HG03457 (cell line): Measurements from ENCODE around the gene OR8B3.
"Not testable (repeated sequence)": the region's sequence is repeated elsewhere in the genome, so short reads cannot be mapped to it uniquely, and the experiment has no call there.

Source experiments
- ATAC-seq: cut with Tn5 transposase; IDR thresholded peaks from one replicate; pipeline ENCODE4 v1.9.1; 2021; ENCODE audit warnings: moderate number of reproducible peaks; ENCODE audit not compliant: unreplicated experiment

The OR8B3 gene, protein sequence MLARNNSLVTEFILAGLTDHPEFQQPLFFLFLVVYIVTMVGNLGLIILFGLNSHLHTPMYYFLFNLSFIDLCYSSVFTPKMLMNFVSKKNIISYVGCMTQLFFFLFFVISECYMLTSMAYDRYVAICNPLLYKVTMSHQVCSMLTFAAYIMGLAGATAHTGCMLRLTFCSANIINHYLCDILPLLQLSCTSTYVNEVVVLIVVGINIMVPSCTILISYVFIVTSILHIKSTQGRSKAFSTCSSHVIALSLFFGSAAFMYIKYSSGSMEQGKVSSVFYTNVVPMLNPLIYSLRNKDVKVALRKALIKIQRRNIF

DNA sequence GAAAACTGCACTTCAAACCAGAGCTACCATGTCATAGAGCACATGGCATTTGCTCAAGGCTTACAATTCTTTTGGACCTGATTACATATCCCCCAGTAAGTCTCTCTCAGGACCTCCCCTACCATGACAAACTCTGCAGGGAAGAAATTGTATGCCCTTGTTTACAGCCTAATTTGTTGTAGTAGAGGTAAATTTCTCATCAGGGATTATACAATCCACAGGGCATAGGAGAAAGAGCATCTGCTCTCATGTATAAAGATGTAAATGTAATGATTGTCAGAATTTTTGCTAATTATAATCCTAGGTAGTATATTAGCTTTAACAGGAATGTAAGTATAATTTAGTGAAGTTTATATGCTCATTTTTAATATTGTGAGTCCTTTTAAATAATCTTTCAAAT is at the start of gene OR8B3:
Gene OR8B3 (minus strand): TSS at position 101 of the 400 bp plus-strand sequence. CDS start 1,673 bp downstream, outside the sequence.
- ATAC-seq, result no peak

DNA sequence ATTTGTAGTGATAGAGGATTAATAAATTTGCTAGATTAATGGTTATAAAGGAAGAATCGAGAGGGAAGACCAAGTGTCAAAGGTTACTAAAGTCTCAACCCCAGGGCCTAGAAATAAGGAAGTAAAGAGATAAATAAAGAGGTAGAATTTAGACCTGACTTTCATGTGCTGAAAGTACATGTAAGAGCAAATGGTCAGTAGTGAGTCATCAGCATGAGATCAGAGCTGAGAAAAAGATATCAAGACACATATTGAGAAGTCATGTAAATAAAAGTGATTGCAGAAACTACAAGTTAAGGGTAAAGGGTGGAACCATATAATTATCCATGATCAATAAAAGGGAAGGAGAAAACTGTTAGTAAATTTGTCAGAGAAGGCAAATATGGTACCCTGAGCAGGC is 48.1 kb upstream of the OR8B3 start:
- no peak for ATAC-seq

DNA sequence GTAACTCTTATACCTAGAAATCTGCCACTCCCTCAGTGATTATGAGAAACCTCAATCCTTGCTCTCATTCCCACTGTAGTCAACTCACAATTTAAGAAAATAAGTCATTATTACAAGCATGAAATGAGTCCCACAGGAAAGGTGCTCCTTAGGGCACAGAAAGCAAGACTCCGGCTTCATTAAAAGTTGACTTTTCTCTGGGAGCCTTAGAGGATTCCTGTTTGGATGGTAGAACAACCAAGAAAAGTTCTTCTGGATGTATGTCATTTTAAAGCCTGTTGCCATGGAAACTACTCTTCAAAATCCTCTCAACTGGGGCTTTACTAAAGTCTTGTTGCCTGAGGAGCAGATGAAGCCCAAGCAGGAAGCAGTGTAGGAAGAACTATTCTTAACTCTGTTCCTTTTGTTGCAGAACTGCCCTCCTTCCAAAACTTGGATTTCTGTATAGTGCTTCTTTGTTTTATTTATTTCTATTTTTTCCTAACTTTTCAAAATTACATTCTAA is 46.9 kb upstream of the OR8B3 start, which contains the start of gene OR8B8:
Gene OR8B8 (minus strand): TSS at position 51 of the 505 bp plus-strand sequence. CDS start 4,611 bp downstream, outside the sequence.
- no peak for ATAC-seq

DNA sequence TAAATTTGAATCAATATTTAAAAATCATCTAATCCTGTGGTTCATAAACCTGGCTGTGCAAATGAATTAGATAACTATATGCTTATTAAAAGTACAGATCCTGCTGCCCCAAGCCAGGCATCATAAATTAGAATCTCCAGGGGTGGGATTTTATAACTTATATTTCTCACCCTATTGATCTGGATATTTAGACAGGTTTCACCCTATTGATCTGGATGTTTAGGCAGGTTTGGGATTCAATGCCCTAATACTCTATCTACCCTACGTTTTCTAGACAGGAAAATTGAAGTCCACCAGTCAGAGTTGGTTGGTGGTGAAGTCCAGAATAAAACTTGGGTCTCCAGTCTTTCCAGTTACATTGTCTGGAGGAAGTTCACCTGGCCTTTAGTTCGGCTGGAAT is 44.0 kb upstream of the OR8B3 start:
- ATAC-seq, result no peak

DNA sequence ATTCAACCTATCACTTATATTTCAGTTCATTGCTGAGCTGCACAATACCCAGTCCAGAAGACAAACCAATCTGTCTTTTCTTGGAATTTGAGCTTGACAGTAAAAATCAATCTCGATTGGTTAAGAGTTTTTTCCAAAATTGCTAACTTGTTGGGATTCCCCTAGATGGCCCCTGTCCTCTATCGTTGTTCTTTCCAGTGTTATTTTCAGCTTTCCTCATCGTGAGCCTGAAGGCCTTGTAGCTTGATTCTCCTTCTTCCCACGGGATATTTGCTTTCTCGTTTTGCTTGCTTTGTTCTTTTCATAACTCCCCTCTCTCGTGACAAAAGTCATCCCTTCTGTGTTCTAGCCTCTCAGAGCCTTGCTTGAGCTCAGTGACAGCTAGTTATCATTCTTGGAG is 43.6 kb upstream of the OR8B3 start:
- ATAC-seq, result no peak

DNA sequence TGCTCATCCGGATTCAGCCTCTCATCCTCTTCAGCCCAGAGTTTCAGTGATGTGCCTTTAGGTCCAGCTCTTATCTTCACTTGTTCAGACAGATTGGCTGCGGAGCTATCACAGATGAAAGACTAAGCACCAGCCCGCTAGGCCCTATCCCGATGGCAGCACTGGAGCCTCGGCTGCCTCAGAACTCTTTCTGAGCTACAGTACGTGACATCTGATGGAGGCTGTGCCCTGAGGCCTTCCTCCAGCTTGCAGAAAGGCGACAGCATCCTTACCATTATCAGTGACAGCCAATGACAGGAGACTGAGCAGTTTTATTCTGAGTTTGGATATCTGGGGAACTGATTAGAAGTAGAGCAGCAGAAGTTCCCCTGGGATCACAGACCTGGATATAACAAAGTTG is 42.7 kb upstream of the OR8B3 start:
- ATAC-seq, result no peak

DNA sequence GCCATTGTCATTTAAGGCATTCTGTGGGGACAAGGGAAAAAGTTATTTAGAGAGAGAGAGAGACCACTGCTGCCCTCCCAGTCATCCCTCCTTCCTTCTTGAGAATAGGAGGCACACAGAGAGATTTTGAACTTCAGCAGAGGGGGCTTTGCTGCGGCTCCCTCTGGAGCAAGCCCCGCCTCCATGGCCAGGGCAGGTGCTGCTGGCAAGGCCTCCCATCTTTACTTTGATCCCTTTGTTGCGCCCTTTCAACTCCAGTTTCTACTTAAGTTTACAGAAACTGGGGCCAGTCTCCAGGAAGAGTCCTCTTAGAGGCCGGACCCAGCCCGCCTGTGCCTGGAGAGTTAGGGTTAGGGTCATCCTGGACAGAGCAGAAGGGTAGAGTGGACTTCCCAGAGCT is 42.3 kb upstream of the OR8B3 start:
- ATAC-seq, result no peak

DNA sequence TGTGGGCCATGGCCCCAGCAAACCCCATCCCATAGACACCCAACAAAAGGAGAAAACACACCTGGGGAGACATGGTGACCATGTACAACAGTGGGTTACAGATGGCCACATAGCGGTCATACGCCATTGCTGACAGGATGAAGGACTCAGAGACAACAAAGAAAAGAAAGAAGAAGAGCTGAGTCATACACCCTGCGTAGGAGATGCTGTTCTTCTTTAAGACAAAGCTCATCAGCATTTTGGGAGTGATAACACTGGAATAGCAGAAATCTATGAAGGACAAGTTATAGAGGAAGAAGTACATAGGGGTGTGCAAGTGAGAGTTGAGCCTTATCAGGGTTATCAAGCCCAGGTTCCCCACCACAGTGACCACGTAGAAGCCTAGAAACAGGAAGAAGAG is 41.8 kb upstream of the OR8B3 start:
- ATAC-seq, result no peak

DNA sequence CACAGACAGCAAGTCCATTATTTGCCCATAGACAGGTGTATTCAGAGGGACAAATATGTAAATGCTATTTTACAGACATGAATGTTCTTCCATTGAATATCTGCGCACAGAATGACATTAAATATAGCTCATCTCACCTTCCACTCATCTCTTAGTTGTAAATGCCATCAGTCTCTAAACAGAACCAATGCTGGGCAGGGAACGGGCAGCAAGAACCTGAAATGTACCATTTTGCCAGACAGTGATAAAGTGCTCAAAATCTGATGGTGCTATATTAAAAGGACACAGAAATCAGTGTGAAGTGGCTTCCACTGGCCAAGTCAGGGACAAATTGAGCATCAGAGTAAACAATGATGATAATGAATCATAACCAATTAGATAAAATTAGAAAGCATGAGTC is 35.9 kb upstream of the OR8B3 start:
- no peak for ATAC-seq

DNA sequence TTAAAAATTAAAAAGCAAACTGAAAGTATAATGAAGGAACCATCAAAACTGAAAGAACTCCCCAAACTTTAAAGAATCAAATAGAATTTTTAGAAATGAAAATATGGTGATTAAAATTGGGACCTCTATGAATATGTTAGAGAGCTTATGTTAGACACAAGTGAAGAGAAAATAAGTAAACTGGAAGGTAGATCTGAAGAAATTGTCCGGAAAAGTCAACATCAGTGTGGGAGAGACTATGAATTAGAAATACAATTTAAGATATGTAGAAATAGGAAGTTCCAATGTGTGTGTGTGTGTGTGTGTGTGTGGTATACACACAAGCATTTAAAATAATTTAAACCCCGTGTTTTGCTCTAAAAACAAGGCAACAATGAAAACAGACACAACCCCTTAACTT is 30.8 kb upstream of the OR8B3 start:
- no peak for ATAC-seq

DNA sequence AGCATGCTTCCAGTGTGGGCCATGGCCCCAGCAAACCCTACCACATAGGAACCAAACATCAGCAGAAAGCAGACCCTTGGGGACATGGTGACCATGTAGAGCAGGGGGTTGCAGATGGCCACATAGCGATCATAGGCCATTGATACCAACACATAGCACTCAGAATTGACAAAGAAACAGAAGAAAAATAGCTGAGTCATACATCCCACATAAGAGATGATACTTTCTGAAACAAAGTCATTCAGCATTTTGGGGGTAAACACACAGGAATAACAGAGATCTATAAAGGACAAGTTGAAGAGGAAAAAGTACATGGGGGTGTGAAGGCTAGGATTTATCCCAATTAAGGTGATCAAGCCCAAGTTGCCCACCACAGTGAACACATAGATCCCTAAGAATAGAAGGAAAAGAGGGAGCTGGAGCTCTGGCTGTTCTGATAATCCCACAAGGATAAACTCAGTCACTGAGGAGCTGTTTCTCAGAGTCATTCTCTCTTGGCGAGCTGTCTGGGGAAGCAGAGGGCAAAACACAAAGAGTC is 25.6 kb upstream of the OR8B3 start, which contains the start of gene OR8B4:
Gene OR8B4 (minus strand): TSS at position 488 of the 538 bp plus-strand sequence. CDS start 0 bp downstream, at position 488.
- no peak for ATAC-seq

DNA sequence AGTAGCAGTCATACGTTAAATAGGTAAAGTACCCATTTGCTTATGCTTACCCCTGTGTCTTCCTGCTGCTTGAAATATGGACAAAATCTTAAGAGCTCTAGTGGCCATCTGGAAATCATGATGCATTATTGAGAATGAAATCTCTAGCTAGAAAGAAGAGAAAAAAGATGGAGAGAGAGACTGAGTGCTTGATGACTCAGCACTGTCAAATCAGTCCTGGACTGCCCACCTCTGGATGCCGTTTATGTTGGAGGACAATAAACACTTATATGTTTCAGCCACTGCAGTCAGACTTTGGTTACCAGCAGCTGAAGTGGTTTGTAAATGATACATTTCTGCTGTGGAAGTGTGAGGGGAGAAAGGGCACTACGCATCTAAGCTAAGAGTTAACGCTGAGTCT is 22.2 kb upstream of the OR8B3 start:
- no peak for ATAC-seq

DNA sequence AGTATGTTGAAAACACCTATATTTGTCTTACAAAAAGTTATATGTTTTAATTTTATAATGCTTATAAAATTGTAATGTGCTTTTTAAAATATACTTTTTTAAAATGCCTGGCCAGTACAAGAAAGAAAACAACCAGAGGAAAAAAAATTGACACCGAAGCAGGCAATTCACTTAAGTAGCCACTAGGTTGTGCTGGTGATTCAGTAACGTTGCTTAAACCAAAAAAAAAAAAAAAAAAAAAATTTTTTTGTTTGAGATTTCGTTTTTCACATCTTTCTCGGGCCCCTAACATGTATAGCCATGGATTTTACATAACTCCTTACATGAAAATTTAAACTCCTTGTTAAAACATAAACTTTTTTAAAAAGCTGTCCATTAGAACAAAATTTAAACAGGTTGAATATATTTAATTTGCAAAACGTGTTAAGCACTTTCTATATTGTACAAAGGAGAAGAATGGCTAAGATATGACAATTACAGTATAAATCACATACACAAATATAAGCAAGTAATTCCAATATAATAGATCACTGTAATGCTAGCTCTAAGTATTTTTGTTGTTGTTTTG is 16.6 kb upstream of the OR8B3 start:
- ATAC-seq, result no peak

DNA sequence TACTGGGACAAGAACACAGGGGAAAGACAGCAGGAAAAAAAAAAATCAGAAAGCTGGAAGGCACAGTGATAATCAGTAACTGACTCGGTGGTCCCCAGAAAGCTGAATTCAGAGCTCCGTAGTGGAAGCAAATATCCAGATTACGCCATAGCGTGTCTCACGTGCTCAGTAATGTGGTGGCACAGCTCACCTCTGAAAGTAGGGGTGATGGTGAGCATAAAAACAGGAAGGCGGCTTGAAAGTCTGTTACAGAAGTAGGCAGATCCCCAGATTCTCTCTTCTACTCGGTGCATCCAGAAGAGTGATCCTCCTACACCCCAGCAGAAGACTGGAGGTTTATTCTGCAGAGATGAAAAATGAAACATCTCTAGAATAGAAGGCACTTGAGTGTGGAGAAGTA is 11.1 kb upstream of the OR8B3 start:
- no peak for ATAC-seq

DNA sequence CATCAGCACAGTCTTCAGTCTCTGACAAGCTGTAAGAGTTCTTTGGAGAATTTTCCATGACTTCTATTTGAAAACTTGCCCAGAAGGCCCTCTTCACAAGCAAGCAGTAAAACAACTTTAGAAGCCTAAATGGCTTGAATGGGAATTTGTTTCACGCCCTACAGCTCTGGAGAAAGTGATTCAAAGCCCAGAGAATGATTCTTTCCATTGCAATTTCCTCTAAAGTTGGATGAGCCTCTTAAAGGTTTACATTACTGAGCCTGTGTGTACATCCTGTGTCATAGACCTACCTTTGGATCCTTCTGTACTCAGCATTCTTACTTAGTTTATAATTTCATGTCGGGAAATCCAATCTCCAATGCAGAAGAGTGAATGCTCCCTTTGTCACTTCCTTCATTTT is 6.8 kb upstream of the OR8B3 start:
- ATAC-seq, result no peak

DNA sequence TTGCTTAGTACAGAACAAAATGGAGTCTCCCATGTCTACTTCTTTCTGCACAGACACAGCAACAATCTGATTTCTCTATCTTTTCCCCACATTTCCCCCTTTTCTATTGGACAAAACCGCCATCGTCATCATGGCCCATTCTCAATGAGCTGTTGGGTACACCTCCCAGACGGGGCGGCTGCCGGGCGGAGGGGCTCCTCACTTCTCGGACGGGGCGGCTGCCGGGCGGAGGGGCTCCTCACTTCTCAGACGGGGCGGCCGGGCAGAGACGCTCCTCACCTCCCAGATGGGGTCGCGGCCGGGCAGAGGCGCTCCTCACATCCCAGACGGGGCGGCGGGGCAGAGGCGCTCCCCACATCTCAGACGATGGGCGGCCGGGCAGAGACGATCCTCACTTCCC is 4.4 kb upstream of the OR8B3 start:
- ATAC-seq, result not testable (repeated sequence)

DNA sequence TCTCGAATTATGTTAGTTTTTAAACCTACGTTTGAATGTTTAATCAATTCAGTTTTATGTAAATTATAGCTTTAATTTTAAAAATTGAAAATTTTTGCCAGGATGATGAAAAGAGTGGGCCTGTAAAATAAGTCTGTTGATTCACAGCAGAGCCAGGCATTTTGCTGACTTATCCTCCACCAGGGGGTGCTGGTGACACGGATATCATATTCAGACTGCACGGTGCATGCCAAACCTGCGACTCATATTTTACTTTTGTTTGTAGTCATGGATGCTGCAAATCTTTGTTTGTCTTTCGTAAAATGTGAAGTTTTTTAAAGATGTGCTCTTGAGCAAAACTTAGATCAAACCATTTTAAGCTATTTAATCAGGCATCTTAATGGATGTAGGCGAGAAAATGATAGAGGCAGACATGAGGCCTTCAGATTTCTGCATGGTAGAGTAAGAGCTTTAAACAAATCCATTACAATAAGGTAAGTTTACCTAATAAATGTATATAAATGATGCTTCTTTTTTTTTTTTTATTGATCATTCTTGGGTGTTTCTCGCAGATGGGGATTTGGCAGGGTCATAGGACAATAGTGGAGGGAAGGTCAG is 3.6 kb upstream of the OR8B3 start:
- ATAC-seq, result peak; percentile 72

DNA sequence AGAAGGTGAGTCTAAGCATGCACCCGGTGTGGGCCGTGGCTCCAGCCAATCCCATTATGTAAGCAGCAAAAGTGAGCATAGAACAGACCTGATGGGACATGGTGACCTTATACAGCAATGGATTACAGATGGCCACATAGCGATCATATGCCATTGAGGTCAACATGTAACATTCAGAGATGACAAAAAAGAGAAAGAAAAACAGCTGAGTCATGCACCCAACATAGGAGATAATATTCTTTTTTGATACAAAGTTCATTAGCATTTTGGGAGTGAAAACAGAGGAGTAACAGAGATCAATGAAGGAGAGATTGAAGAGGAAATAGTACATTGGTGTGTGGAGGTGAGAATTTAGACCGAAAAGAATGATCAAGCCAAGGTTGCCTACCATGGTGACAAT is 2.0 kb downstream of the OR8B3 start:
- ATAC-seq, result not testable (repeated sequence)

DNA sequence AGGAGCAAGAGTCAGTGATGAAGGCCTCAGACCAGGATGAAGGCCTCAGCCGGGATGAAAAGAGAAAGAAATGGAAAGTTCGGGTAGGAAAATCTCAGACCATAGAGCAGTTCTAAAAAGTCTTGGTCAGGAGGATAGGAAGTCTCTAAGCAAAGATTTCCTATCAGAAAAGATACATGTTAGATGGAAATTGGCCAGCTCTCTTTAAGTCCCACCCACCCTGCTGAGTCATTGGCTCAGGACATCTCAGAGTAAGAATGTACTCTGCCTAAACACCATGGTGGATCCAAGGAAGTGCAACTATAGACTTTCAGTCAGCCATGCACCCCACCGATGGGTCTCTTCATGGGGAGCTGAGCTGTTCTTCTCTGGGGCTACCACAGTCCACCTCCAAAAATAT is 4.4 kb downstream of the OR8B3 start:
- no peak for ATAC-seq

DNA sequence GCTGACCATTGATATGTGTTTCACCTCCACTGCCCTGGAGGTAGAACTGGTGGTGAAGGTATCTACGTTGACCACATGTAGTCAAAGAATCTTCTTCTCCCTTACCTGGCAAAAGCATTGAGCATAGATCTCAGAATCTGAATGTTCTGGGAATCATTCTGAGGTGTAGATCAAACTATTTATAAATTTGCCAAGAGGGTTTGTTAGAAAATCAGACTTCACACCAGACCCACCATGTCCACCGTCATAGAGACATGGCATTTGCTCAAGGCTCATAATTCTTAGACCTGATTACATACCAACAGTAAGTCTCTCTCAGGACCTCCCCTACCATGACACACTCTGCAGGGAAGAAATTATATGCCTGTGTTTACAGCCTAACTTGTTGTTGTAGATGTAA is 14.4 kb downstream of the OR8B3 start, which contains the start of gene OR8B2:
Gene OR8B2 (minus strand): TSS at position 101 of the 400 bp plus-strand sequence. CDS start 1,156 bp downstream, outside the sequence.
- ATAC-seq, result no peak

DNA sequence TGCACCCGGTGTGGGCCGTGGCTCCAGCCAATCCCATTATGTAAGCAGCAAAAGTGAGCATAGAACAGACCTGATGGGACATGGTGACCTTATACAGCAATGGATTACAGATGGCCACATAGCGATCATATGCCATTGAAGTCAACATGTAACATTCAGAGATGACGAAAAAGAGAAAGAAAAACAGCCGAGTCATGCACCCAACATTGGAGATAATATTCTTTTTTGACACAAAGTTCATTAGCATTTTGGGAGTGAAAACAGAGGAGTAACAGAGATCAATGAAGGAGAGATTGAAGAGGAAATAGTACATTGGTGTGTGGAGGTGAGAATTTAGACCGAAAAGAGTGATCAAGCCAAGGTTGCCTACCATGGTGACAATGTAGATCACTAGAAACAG is 16.0 kb downstream of the OR8B3 start:
- not testable (repeated sequence) for ATAC-seq

DNA sequence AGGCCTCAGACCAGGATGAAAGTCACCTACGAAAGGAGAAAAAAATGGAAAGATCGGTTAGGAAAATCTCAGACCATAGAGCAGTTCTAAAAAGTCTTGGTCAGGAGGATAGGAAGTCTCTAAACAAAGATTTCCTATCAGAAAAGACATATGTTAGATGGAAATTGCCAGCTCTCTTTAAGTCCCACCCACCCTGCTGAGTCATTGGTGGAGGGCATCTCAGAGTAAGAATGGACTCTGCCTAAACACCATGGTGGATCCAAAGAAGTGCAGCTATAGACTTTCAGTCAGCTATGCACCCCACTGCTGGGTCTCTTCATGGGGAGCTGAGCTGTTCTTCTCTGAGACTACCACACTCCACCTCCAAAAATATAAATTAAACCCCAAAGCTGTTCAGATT is 18.2 kb downstream of the OR8B3 start:
- no peak for ATAC-seq
